Esophagus (tissue), 2 donors: ENCODE measurements around the gene ADPRHL1. TPM values are rescaled to one million over a fixed set of nuclear protein-coding genes. Genes with fewer than 3 reads are reported as not detected.
A peak's percentile ranks its signal among the peaks of the same experiment; 100 is the strongest.

ENCODE experiments used
- H3K27ac ChIP-seq, 2 donors: one replicate each; pipeline ENCODE4 v1.5.1; 2013; ENCODE audit warnings: low read depth in 2 of 2, mild to moderate bottlenecking in 2 of 2, inconsistent platforms in 1 of 2, low read length in 1 of 2, moderate library complexity in 1 of 2
- H3K27me3 ChIP-seq, 2 donors: one replicate each; pipeline ENCODE4 v1.6.1; 2013; ENCODE audit warnings: low read length in 2 of 2, control low read depth in 1 of 2, mild to moderate bottlenecking in 1 of 2; ENCODE audit not compliant: insufficient read depth in 2 of 2, control insufficient read depth in 1 of 2
- H3K36me3 ChIP-seq, 2 donors: one replicate each; pipeline ENCODE4 v1.6.1; 2013; ENCODE audit warnings: low read length in 1 of 2; ENCODE audit not compliant: control insufficient read depth in 2 of 2, insufficient read depth in 2 of 2
- H3K4me1 ChIP-seq, 2 donors: one replicate each; pipeline ENCODE4 v1.6.1; 2013; ENCODE audit warnings: low read length in 1 of 2; ENCODE audit not compliant: control insufficient read depth in 2 of 2, insufficient read depth in 2 of 2
- H3K4me3 ChIP-seq, 2 donors: one replicate each; pipeline ENCODE4 v1.5.1; 2013; ENCODE audit warnings: low read length in 2 of 2, mild to moderate bottlenecking in 2 of 2, low read depth in 1 of 2, moderate library complexity in 1 of 2
- H3K9me3 ChIP-seq, 2 donors: one replicate each; pipeline ENCODE4 v1.6.1; 2013; ENCODE audit warnings: mild to moderate bottlenecking in 2 of 2, low read depth in 1 of 2, low read length in 1 of 2, moderate library complexity in 1 of 2; ENCODE audit not compliant: control insufficient read depth in 2 of 2, insufficient read depth in 1 of 2
- WGBS, 2 donors: extraction: QIAGEN DNeasy Blood & Tissue Kit; methylation state at CpG; one replicate each; pipeline ENCODE4 v1.1.7; 2013; 5-methylcytosine and 5-hydroxymethylcytosine counted together
- polyA plus RNA-seq, 2 donors: library from polyadenylated mRNA; stranded (reverse); fragments of 200-250 nt; gene quantifications; one replicate each; pipeline ENCODE4 v1.2.3, GENCODE V29; 2013
- donor health status: healthy with polysubstance abuse.
- donor health status: Bipolar disorder and iron deficiency.

ADPRHL1 gene
- under 1 TPM; 0.51 to 0.89 TPM for polyA plus RNA-seq

DNA sequence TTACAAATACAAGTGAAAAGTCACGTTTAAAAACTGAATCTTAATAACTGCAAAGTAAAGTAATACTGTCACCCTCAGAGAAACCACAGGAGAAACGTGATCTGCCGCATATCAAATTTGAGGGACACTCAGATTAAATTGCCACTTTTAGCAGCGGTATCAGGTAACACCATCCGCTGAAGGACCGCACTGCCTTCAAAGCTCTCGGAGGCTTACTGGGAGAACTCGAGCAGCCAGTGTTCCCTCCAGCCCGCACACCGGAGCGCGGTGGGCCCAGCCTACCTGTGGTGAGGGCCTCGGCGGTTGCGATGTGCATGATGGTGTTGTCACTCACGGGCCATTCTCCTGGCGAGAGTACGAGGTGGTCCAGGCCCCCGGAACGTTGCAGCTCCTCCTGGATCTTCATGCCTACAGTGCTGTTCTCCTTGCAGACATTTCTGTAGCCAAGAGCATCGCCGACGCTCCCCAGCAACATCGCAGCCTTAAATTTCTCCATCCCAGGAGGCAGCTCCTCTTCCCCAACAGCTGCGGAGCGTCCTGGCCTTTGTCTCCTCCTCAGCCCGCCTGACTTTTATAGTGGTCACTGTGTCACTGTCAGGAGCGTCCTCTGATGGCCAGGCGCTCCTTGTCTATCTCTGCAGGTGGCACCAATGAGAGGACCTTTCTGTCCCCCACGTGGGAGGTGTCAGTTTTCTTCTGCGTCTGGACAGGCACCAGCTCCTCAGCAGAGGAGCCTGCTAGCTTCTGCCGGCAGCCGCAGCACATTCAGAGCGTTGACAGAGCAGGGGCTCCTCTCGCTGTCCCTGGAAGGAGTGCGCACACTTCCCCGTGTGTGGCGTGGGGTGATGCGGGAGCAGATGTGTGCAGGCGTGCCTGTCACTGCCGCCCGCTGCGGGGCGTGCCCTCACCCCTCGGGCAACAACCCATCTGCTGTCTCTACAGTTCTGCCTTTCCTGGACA is at the start of gene ADPRHL1:
TSS of gene ADPRHL1 (minus strand) at position 547 of the 960 bp plus-strand sequence. CDS start at position 496, 51 bp downstream.
- WGBS, 2 donors = 80 to 86% methylated on average over 43 to 45 of the region's 45 CpGs
- no peaks in the 10 kb centered on the region for H3K9me3 ChIP-seq
- no peaks in the 10 kb centered on the region for H3K27me3 ChIP-seq
- H3K36me3 ChIP-seq = peaks cover 5 to 20% of the 10 kb centered on the region in 2 donors
- peaks cover 0 to 12% of the 10 kb centered on the region in 2 donors for H3K4me1 ChIP-seq
- no peak within 1 kb of the TSS for H3K27ac ChIP-seq
- no peak within 1 kb of the TSS for H3K4me3 ChIP-seq

GRCh38 chr13:113502686-113503085 is 49.4 kb upstream of the ADPRHL1 start:
- H3K27ac ChIP-seq = no peak overlapping the region
- H3K4me3 ChIP-seq = no peak overlapping the region
- 88 to 92% methylated on average over 16 of the region's 16 CpGs for WGBS, 2 donors
- no peaks in the 10 kb centered on the region for H3K4me1 ChIP-seq
- no peaks in the 10 kb centered on the region for H3K9me3 ChIP-seq
- H3K36me3 ChIP-seq = peaks cover 4 to 25% of the 10 kb centered on the region in 2 donors
- no peaks in the 10 kb centered on the region for H3K27me3 ChIP-seq

GRCh38 chr13:113500530-113501265 is 47.4 kb upstream of the ADPRHL1 start:
- Histone ChIP-seq H3K4me3 (no peak overlapping the region), H3K27ac (no peak overlapping the region), H3K4me1 (no peaks in the 10 kb centered on the region), H3K36me3 (peaks cover 4 to 34% of the 10 kb centered on the region in 2 donors), H3K9me3 (no peaks in the 10 kb centered on the region), H3K27me3 (no peaks in the 10 kb centered on the region)
- 90 to 92% methylated on average over 11 of the region's 11 CpGs for WGBS, 2 donors

GRCh38 chr13:113499936-113500335 is 46.6 kb upstream of the ADPRHL1 start:
- WGBS, 2 donors = 89 to 91% methylated on average over 4 of the region's 4 CpGs
- Histone ChIP-seq H3K4me1 (no peaks in the 10 kb centered on the region), H3K27ac (no peak overlapping the region), H3K36me3 (peaks cover 4 to 36% of the 10 kb centered on the region in 2 donors), H3K27me3 (no peaks in the 10 kb centered on the region), H3K4me3 (no peak overlapping the region), H3K9me3 (no peaks in the 10 kb centered on the region)

DNA sequence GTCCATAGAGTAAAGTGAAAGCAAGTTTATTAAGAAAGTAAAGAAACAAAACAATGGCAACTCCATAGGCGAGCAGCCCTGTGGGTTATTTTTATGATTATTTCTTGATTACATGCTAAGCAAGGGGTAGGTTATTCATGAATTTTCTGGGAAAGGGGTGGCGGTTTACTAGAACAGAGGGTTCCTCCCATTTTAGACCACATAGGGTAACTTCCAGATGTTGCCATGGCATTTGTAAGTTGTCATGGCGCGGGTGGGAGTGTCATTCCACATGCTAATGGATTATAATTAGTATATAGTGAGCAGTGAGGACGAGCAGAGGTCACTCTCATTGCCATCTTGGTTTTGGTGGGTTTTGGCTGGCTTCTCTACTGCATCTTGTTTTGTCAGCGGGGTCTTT is 45.6 kb upstream of the ADPRHL1 start:
- H3K27ac ChIP-seq = no peak overlapping the region
- H3K4me3 ChIP-seq = no peak overlapping the region
- no peaks in the 10 kb centered on the region for H3K9me3 ChIP-seq
- H3K27me3 ChIP-seq = no peaks in the 10 kb centered on the region
- 93 to 94% methylated on average over 6 of the region's 6 CpGs for WGBS, 2 donors
- peaks cover 4 to 38% of the 10 kb centered on the region in 2 donors for H3K36me3 ChIP-seq
- peaks cover 0 to 3% of the 10 kb centered on the region in 2 donors for H3K4me1 ChIP-seq

DNA sequence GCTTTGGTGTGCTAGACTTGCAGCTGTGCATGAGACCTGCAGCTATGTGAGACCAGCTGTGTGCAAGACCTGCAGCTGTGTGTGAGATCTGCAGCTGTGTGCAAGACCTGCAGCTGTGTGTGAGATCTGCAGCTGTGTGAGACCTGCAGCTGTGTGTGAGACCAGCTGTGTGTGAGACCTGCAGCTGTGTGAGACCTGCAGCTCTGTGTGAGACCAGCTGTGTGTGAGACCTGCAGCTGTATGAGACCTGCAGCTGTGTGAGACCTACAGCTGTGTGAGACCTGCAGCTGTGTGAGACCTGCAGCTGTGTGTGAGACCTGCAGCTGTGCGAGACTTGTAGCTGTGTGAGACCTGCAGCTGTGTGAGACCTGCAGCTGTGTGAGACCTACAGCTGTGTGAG is 43.9 kb upstream of the ADPRHL1 start:
- WGBS, 2 donors = 94 to 96% methylated on average over 1 of the region's 1 CpG
- H3K9me3 ChIP-seq = no peaks in the 10 kb centered on the region
- H3K27me3 ChIP-seq = no peaks in the 10 kb centered on the region
- H3K4me3 ChIP-seq = no peak overlapping the region
- H3K27ac ChIP-seq = no peak overlapping the region
- H3K4me1 ChIP-seq = peaks cover 0 to 5% of the 10 kb centered on the region in 2 donors
- H3K36me3 ChIP-seq = peaks cover 4 to 32% of the 10 kb centered on the region in 2 donors

DNA sequence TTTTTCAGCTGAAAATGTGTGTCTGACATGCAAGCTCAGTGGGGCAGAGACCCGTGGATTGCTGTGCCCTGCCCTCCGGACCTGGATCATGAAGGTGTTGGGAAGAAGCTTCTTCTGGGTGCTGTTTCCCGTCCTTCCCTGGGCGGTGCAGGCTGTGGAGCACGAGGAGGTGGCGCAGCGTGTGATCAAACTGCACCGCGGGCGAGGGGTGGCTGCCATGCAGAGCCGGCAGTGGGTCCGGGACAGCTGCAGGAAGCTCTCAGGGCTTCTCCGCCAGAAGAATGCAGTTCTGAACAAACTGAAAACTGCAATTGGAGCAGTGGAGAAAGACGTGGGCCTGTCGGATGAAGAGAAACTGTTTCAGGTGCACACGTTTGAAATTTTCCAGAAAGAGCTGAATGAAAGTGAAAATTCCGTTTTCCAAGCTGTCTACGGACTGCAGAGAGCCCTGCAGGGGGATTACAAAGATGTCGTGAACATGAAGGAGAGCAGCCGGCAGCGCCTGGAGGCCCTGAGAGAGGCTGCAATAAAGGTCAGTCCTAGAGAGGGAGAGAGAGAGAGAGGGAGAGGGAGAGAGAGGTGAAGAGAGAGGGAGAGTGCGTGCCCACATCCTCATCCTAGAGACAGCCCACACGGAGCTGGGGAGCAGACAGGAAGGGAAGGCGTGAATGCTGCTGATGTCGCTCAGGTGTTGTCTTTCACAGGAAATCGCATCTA is 42.4 kb upstream of the ADPRHL1 start:
- Histone ChIP-seq H3K4me3 (no peak overlapping the region), H3K36me3 (peaks cover 0 to 27% of the 10 kb centered on the region in 2 donors), H3K9me3 (no peaks in the 10 kb centered on the region), H3K4me1 (peaks cover 0 to 12% of the 10 kb centered on the region in 2 donors), H3K27me3 (no peaks in the 10 kb centered on the region), H3K27ac (no peak overlapping the region)
- 61 to 66% methylated on average over 26 of the region's 26 CpGs for WGBS, 2 donors

- whole genome bisulfite sequencing, 2 donors = 20 to 26% methylated on average over 5 of the region's 5 CpGs
- H3K27ac ChIP-seq = peak overlapping the region; percentile 48 to 72
Measured at GRCh38 chr13:113493315-113493951, 40.1 kb upstream of the ADPRHL1 start.

DNA sequence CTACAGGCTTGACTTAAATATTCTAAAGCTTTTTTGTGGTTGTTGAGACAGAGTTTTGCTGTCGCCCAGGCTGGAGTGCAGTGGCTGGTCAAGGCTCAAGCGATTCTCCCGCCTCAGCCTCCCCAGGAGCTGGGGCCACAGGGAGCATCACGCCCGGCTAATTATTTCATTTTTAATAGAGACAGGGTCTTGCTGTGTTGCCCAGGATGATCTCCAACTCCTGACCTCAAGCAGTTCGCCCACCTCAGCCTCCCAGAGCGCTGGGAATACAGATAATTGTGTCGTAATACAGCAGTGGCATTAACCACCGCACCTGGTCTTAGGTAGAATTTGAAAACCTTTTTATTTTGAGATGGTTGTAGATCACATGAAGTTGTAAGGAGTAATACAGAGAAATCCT is 38.7 kb upstream of the ADPRHL1 start:
- peaks cover 4 to 21% of the 10 kb centered on the region in 2 donors for H3K4me1 ChIP-seq
- no peak overlapping the region for H3K27ac ChIP-seq
- peaks cover 0 to 9% of the 10 kb centered on the region in 2 donors for H3K36me3 ChIP-seq
- H3K4me3 ChIP-seq = peak overlapping the region in 1 of 2 donors; percentile 70
- no peaks in the 10 kb centered on the region for H3K27me3 ChIP-seq
- no peaks in the 10 kb centered on the region for H3K9me3 ChIP-seq
- WGBS, 2 donors = 76 to 79% methylated on average over 9 of the region's 9 CpGs

More at GRCh38 chr13:113493315-113493951, 40.1 kb upstream of the ADPRHL1 start:
- Histone ChIP-seq H3K9me3 (no peaks in the 10 kb centered on the region), H3K27me3 (no peaks in the 10 kb centered on the region), H3K4me3 (no peak overlapping the region), H3K4me1 (peaks cover 4 to 21% of the 10 kb centered on the region in 2 donors), H3K36me3 (peaks cover 0 to 17% of the 10 kb centered on the region in 2 donors)
